Adrenal gland (tissue), 12 donors: Measurements from ENCODE around the gene ARHGAP18. TPM values are rescaled to one million over a fixed set of nuclear protein-coding genes. Genes with fewer than 3 reads are reported as not detected.

Experiments
- DNase-seq, 7 donors: peaks; one replicate each; pipeline ENCODE4 v3.0.0-alpha.2; 2019 to 2020
- H3K27ac ChIP-seq, 5 donors: fragments of 200-600 bp; sonication (generic) in 4 of 5; 1 replicate in 3 of 5; 2 replicates in 2 of 5; pipeline versions ENCODE4 v1.5.1 to v1.8.0; 2016 to 2020; ENCODE audit warnings: mild to moderate bottlenecking in 1 of 5
- H3K27me3 ChIP-seq: fragments of 200-600 bp; 2 replicates; pipeline ENCODE4 v1.8.0; 2021
- H3K36me3 ChIP-seq, 2 donors: fragments of 200-600 bp; replicated peaks in 1 of 2; 1 replicate in 1 of 2; 2 replicates in 1 of 2; pipeline versions ENCODE4 v1.5.1 to v1.8.0; 2018 to 2022
- H3K4me1 ChIP-seq, 2 donors: fragments of 200-600 bp; replicated peaks in 1 of 2; 1 replicate in 1 of 2; 2 replicates in 1 of 2; pipeline versions ENCODE4 v1.5.1 to v1.8.0; 2018 to 2021
- H3K4me3 ChIP-seq, 4 donors: fragments of 200-600 bp; sonication (generic) in 3 of 4; one replicate each; pipeline ENCODE4 v1.5.1; 2016 to 2018
- H3K9me3 ChIP-seq, 3 donors: fragments of 200-600 bp; sonication (generic) in 1 of 3; replicated peaks in 1 of 3; 1 replicate in 2 of 3; 2 replicates in 1 of 3; pipeline versions ENCODE4 v1.5.1 to v1.8.0; 2016 to 2021
- CTCF ChIP-seq, 6 experiments: fragments of 450-650 bp in 4 of 6; fragments of 200-600 bp in 2 of 6; sonication (generic) in 1 of 6; IDR thresholded peaks; 1 replicate in 5 of 6; 2 replicates in 1 of 6; pipeline versions ENCODE4 v1.5.1 to v1.8.0; 2016 to 2021; ENCODE audit warnings: antibody characterized with exemption in 6 of 6, mild to moderate bottlenecking in 2 of 6, moderate library complexity in 1 of 6
- POLR2A ChIP-seq, 2 donors: fragments of 450-650 bp; IDR thresholded peaks; one replicate each; pipeline ENCODE4 v1.6.1; 2017; ENCODE audit warnings: antibody characterized with exemption in 2 of 2, mild to moderate bottlenecking in 2 of 2, moderate library complexity in 1 of 2
- WGBS, 4 donors: extraction: QIAGEN DNeasy Blood & Tissue Kit in 2 of 4; methylation state at CpG; one replicate each; pipeline versions ENCODE4 v1.1.5 to v1.1.7; 2013 to 2017; 5-methylcytosine and 5-hydroxymethylcytosine counted together
- intact Hi-C, 2 donors: fragments of 100-400 bp; cut with DNase I; formaldehyde crosslinking; loops; one replicate each; pipeline versions ENCODE4 v1.14.1 to v1.15.0; 2022 to 2023
- polyA plus RNA-seq, 3 donors: library from polyadenylated mRNA; stranded (reverse); fragments of 200-250 nt in 2 of 3; fragments of 350-450 nt in 1 of 3; fragmentation: Illumina TruSeq in 1 of 3; extraction: RNeasy Lipid Tissue Mini Kit (QIAGEN cat#74804) in 1 of 3; gene quantifications; one replicate each; pipeline ENCODE4 v1.2.3, GENCODE V29; 2013 to 2014
- total RNA-seq, 9 donors: library from RNA; depleted of rRNA in 4 of 9; stranded (reverse); fragments of >200 nt in 4 of 9; fragments of 120-200 nt in 1 of 9; fragmentation: NEBNext Ultra II Directional in 1 of 9; extraction: Animal tissue kit (Norgen Biotek cat#: 25700) in 1 of 9; gene quantifications; one replicate each; pipeline versions ENCODE4 v1.1.0 to v1.2.4, GENCODE V29; 2013 to 2023
- donor health status: healthy with polysubstance abuse.
- donor health status: Bipolar disorder and iron deficiency.
- donor health status: DM: yes; HTN: yes; CAD: no.
- donor health status: DM: no; HTN: no; CAD: no.
- donor health status: DM: no; HTN: no; CAD: no.
- donor health status: DM: yes; HTN: yes; CAD: no.

ARHGAP18 gene
- total and polyA plus RNA-seq, 12 donors = 22.0 to 101 (median 75.8) TPM

DNA sequence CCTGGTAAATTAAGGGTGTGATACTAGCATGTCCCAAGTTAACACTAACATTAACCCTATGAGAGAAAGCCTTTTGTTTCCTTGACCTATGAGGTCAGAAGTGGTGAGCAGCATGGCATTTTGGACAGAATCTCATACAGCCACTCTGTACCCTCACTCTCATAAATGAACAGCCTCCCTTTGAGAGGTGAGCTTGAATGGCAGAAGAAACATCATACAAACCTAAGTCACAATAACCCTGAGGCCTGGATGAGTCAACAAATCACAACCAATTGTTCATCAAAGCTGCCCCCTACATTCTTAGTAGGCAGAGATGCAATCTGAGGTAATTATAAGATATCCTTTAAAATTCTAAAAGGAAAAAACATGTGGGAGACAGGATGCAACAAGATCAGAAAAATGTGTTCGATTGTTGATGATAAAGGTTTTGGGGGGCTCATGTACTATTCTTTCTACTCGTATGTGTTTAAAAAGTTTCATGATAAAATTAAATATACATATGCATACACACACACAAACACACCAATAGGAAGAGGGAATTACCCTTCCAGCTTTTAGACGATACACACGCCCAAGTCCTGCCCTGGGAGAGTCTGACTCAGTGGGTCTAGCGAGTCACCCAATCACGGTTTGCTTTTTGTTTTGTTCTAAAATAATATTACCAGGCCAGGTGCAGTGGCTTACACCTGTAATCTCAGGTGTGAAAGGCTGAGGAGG, 117.3 kb downstream of the ARHGAP18 start:
- H3K27me3 ChIP-seq = no peaks in the 10 kb centered on the region
- TF ChIP-seq POLR2A (IDR thresholded peaks at IDR 0.05) = no peak
- TF ChIP-seq CTCF (IDR thresholded peaks at IDR 0.05) = no peak
- no peaks in the 10 kb centered on the region for H3K36me3 ChIP-seq
- no peak overlapping the region for H3K27ac ChIP-seq
- H3K4me3 ChIP-seq = no peak overlapping the region
- H3K4me1 ChIP-seq = no peaks in the 10 kb centered on the region
- H3K9me3 ChIP-seq = no peaks in the 10 kb centered on the region
- intact Hi-C loops = loop anchor here (5.0 to 10.0 kb wide), 3 partner anchors 140 to 432 kb away; no protein-coding TSS in a partner anchor
- no peak for DNase-seq
- WGBS, 4 donors = 90 to 95% (median 93%) methylated on average over 6 of the region's 6 CpGs

- TF ChIP-seq CTCF (IDR thresholded peaks at IDR 0.05) = no peak
- no peak for TF ChIP-seq POLR2A (IDR thresholded peaks at IDR 0.05)
- H3K36me3 ChIP-seq = no peaks in the 10 kb centered on the region
- no peak overlapping the region for H3K4me3 ChIP-seq
- peaks cover 0 to 4% of the 10 kb centered on the region in 2 donors for H3K4me1 ChIP-seq
- DNase-seq = no peak
- H3K27me3 ChIP-seq = no peaks in the 10 kb centered on the region
- no peaks in the 10 kb centered on the region for H3K9me3 ChIP-seq
- intact Hi-C loops = loop anchor here (5.0 to 10.0 kb wide), 3 partner anchors 142 to 434 kb away; no protein-coding TSS in a partner anchor
- H3K27ac ChIP-seq = no peak overlapping the region
- WGBS, 4 donors = 89 to 95% (median 94%) methylated on average over 4 of the region's 4 CpGs
Measured at GRCh38 chr6:129590408-129591022, 119.5 kb downstream of the ARHGAP18 start.

DNA sequence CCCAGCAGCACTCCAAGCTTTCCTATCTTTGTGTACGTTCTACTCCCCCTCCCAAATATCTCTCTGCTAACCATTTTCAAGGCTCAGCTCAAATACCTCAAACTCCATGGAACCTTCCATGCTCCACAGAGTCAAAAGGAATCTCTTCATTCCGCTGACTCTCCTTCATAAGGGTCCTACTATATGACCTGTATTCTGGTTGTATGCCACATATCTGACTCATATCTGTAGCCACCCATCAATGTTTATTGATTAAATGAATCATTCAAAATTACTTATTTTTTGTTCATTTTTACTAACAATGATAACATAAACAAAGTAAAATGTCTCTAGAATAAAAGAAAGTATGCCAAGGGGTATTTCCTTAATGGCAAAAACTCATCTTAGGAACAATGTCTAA, 123.2 kb downstream of the ARHGAP18 start:
- TF ChIP-seq CTCF (IDR thresholded peaks at IDR 0.05) (no peak), POLR2A (IDR thresholded peaks at IDR 0.05) (no peak)
- Histone ChIP-seq H3K36me3 (no peaks in the 10 kb centered on the region), H3K4me3 (no peak overlapping the region), H3K4me1 (peaks cover 0 to 4% of the 10 kb centered on the region in 2 donors), H3K9me3 (no peaks in the 10 kb centered on the region), H3K27ac (no peak overlapping the region), H3K27me3 (no peaks in the 10 kb centered on the region)
- intact Hi-C loops = loop anchor here in 1 of 2 donors (10.0 kb wide), 1 partner anchor 82 kb away; no protein-coding TSS in a partner anchor
- WGBS, 4 donors = 93 to 99% (median 96%) methylated on average over 2 of the region's 2 CpGs
- DNase-seq = no peak

DNA sequence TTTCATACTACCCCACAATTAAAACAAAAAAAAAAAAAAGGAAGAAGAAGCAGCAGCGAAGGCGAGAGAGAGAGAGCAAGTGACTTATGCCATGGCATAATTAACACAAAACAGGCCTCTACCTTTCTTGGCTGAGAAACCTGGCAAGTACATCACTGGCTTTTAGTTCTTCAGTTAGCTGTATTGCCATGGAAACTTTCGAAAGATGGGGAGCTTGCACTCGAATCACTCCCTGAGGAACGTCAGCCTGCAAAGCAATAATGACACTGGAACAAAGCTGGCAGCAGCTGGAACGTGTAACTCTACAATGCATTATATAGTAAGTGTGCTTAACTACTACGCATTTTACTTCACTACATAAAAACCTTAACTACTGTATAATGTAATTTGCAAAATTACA, 126.1 kb downstream of the ARHGAP18 start:
- WGBS, 4 donors = 83 to 93% (median 91%) methylated on average over 7 of the region's 7 CpGs
- H3K36me3 ChIP-seq = peaks cover 0 to 7% of the 10 kb centered on the region in 2 donors
- no peaks in the 10 kb centered on the region for H3K9me3 ChIP-seq
- no peaks in the 10 kb centered on the region for H3K27me3 ChIP-seq
- DNase-seq = no peak
- H3K4me1 ChIP-seq = peaks cover 0 to 4% of the 10 kb centered on the region in 2 donors
- H3K27ac ChIP-seq = no peak overlapping the region
- TF ChIP-seq POLR2A (IDR thresholded peaks at IDR 0.05) = no peak
- TF ChIP-seq CTCF (IDR thresholded peaks at IDR 0.05) = no peak
- intact Hi-C loops = loop anchor here in 1 of 2 donors (10.0 kb wide), 1 partner anchor 79 kb away; no protein-coding TSS in a partner anchor
- H3K4me3 ChIP-seq = no peak overlapping the region
